HG03432 (cell line): ENCODE data around the gene MSL2.
"Not testable (repeated sequence)": the region's sequence is repeated elsewhere in the genome, so short reads cannot be mapped to it uniquely, and the experiment has no call there.

Experiments used
- ATAC-seq: cut with Tn5 transposase; IDR thresholded peaks from one replicate; pipeline ENCODE4 v1.9.1; 2021; ENCODE audit warnings: mild to moderate bottlenecking, moderate library complexity; ENCODE audit not compliant: unreplicated experiment

MSL2 gene

GRCh38 chr3:136192831-136193230 lies 3.3 kb downstream of the MSL2 start:
- ATAC-seq = no peak

- not testable (repeated sequence) for ATAC-seq
Observed at GRCh38 chr3:136192195-136192594, 3.9 kb downstream of the MSL2 start.

- no peak for ATAC-seq
Observed at GRCh38 chr3:136189859-136190617, 6.1 kb downstream of the MSL2 start.

GRCh38 chr3:136189043-136189442 lies 7.1 kb downstream of the MSL2 start:
- no peak for ATAC-seq

- no peak for ATAC-seq
Observed at GRCh38 chr3:136187868-136188267, 8.3 kb downstream of the MSL2 start.

- ATAC-seq = no peak
Observed at GRCh38 chr3:136186846-136187245, 9.3 kb downstream of the MSL2 start.

- ATAC-seq = no peak
Observed at GRCh38 chr3:136186344-136186743, 9.8 kb downstream of the MSL2 start.

GRCh38 chr3:136184703-136185102 lies 11.4 kb downstream of the MSL2 start:
- ATAC-seq = no peak

- ATAC-seq = no peak
Observed at GRCh38 chr3:136181741-136182140, 14.4 kb downstream of the MSL2 start.

- ATAC-seq = no peak
Observed at GRCh38 chr3:136177876-136178275, 18.3 kb downstream of the MSL2 start.

GRCh38 chr3:136173939-136174490 lies 22.1 kb downstream of the MSL2 start:
- ATAC-seq = no peak

GRCh38 chr3:136171097-136171542 lies 25.0 kb downstream of the MSL2 start:
- no peak for ATAC-seq

GRCh38 chr3:136168236-136168635 lies 27.9 kb downstream of the MSL2 start:
- not testable (repeated sequence) for ATAC-seq

- ATAC-seq = no peak
Observed at GRCh38 chr3:136166507-136166906, 29.6 kb downstream of the MSL2 start.

GRCh38 chr3:136163607-136164006 lies 32.5 kb downstream of the MSL2 start:
- not testable (repeated sequence) for ATAC-seq

GRCh38 chr3:136162322-136162721 lies 33.8 kb downstream of the MSL2 start:
- no peak for ATAC-seq

- no peak for ATAC-seq
Observed at GRCh38 chr3:136161516-136161915, 34.6 kb downstream of the MSL2 start.

- ATAC-seq = no peak
Observed at GRCh38 chr3:136152963-136153362, 43.2 kb downstream of the MSL2 start.

- no peak for ATAC-seq
Observed at GRCh38 chr3:136152176-136152843, 43.8 kb downstream of the MSL2 start.

- ATAC-seq = no peak
Observed at GRCh38 chr3:136151219-136151618, 44.9 kb downstream of the MSL2 start.

- no peak for ATAC-seq
Observed at GRCh38 chr3:136149667-136150066, 46.5 kb downstream of the MSL2 start.
